T1000 (cell line): ENCODE results near the gene MAST2.
"Not testable (repeated sequence)": the region's sequence is repeated elsewhere in the genome, so short reads cannot be mapped to it uniquely, and the experiment has no call there.

Experiments
- DNase-seq: peaks from one replicate; lab custom pipeline; 2025; ENCODE audit warnings: mixed read lengths; lab: John Stamatoyannopoulos, UW

Gene MAST2

DNA sequence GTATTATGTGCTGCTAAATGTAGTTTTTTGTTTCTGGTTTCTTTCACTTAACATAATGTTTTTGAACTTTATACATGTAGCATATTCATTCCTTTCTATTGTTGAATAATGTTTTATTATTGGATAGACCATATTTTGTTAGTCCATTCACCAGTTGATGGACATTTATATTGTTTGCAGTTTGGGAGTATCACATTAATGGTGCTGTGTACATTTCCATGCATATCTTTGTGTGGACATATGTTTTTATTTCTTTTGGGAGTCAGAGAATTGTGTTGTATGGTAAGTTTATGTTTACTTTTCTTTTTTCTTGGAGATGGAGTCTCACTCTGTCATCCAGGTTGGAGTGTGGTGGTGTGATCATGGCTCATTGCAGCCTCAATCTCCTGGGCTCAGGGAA, 134.6 kb downstream of the MAST2 start:
- no peak for DNase-seq

DNA sequence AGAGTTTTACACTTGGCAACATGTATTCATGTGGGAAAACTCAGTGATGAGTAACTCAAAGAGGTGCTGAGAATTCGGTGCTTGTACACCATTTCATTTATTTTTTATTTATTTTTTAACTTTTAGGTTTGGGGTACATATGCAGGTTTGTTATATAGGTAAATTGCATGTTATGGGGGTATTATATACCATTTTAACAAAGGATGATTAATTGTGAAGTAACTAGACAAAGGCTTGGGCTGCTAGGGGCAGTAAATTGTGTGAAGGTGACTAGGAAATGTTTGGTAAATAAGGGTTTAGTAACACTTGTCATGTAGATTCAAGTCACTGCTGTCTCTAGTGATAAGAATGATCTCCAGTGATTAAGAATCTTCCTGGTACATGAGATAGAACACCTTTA, 139.0 kb downstream of the MAST2 start:
- DNase-seq = no peak

GRCh38 chr1:45943185-45943584, 139.8 kb downstream of the MAST2 start:
- DNase-seq = no peak

GRCh38 chr1:45945426-45945825, 142.0 kb downstream of the MAST2 start:
- DNase-seq = no peak

- not testable (repeated sequence) for DNase-seq
Measured at GRCh38 chr1:45949462-45949861, 146.1 kb downstream of the MAST2 start.

DNA sequence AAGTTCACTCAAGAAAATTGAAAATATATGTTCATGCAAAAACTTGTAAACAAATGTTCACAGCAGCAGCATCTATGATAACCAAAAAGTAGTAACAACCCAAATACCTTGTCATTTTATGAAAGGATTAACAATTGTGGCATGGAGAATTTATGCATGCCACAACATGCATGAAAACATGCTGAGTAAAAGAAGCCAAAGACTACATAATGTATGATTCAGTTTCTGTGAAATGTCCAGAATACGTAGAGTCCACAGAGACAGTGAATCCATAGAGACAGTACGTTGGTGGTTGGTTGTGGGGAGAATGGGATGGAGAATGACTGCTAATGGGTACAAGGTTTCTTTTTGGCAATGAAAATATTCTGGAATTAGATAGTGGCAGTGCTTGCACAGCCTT, 148.7 kb downstream of the MAST2 start:
- no peak for DNase-seq

DNA sequence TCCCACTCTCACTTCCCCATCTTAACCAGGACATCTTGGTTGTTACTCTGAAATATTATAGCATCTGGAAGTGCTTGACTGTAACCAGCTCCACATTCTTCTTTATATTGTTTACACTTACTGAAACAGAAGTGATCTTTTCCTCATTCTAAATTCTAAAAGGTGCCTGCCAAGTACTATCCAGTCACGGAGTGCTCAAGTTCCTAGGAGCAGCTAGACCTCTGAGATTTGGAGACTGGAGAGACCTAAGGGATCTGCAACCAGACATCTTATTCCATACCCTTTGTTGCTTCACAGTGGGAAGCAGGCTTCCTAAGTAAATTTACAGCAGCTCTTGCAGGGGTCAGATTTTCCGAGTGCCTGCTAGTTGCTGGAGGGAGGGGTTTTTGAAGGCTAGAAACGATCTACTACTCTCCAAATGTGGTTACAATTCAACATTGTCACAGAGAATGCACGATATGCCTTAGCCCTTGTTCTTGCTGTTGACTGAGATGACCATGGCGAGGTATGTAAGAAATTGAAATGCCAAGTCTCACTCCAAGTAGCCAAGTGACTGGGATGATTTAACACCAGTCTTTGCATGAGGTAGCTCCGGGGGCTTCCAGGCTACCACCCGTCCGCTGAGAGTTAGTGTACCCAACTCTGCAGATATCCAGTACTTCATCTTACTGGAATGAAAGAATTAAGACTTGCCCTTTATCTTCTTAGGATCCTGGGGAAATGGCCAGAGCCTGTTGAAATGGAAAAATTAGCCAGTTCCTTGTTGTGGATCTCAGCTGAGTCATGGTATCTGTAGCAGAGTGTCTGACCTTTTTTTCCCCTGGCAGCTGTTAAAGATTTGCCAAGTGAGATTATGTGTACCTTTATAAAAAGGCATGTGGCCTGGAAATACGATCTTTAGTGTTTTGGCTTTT, 150.8 kb downstream of the MAST2 start:
- DNase-seq = no peak

DNA sequence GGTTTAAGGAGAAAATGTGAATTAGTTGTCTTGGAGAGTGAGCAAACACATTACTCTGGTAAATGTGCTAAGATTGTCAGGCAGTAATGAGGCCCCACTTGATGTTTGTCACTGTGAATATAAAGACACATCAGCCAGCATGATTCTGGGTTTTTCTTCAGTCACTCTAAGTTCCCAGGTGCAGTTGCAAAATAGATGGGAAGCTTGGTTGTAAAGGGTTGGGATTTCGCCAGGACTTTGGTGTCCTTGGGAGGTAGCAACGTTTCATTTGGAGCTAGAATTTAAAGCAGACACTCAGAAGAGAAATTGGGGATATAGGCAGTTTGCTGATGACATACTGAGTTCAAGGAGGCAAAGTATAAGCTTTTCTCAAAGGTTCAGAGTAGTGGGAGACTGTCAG, 154.3 kb downstream of the MAST2 start:
- DNase-seq = no peak

- no peak for DNase-seq
Measured at GRCh38 chr1:45958317-45958716, 154.9 kb downstream of the MAST2 start.

DNA sequence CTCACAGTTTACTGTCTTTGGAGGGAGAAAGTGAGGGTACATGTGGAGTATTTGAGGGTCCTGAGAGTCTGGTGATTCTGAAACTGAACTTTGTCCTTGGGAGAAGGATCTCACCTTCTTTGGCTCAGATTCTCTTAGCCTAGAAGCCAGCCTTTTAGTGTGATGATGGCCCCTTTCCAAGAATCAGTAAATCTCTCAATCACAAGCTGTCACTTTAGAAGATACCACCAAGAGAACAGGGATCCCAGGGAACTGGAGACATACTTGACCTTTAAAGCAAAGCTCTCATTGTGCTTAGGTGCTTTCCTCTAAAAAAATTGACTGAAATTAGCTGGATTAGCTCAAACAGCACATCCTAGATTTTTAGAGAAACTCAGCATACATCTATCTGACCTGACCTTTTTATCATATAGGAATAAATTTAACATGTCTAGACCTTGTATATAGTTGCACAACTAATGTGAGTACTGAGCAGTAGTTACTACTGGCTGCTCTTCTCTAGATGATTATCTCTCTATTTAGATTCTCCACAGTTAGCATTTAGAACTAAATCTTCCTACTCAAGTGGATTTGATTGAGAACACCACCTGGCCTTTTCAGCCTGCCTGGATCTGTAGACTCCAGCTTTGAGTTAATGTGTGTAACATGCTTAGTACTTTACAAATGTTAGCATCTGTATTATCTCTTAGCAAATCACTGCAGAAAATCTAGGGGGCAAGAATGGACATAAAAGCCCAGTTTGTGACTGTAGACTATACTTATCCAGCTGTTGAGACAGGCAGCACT, 157.7 kb downstream of the MAST2 start:
- no peak for DNase-seq

DNA sequence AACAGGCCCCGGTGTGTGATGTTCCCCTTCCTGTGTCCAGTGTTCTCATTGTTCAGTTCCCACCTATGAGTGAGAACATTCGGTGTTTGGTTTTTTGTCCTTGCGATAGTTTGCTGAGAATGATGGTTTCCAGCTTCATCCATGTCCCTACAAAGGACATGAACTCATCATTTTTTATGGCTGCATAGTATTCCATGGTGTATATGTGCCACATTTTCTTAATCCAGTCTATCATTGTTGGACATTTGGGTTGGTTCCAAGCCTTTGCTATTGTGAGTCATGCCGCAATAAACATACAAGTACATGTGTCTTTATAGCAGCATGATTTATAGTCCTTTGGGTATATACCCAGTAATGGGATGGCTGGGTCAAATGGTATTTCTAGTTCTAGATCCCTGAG, 158.5 kb downstream of the MAST2 start:
- not testable (repeated sequence) for DNase-seq

- no peak for DNase-seq
Measured at GRCh38 chr1:45968941-45969666, 165.7 kb downstream of the MAST2 start.

DNA sequence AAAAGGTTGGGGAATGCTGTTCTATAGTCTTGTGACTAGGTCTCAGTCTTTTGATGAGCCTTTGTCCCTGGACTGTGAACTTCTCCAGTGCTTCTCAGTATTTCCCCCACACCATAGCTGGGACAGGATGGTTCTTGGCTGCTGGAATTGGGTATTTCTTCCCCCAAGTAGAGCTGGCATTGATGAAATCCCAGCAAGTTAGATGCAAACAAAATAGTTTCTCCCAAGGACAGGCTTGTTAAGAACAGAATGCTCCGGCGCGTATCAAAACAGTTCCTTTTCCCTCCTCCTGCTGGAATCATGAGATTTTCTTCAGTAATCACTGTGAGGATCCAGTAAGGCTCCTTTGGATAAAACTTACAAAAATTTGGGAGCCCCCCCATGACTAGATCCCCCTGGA, 166.5 kb downstream of the MAST2 start:
- DNase-seq = no peak

DNA sequence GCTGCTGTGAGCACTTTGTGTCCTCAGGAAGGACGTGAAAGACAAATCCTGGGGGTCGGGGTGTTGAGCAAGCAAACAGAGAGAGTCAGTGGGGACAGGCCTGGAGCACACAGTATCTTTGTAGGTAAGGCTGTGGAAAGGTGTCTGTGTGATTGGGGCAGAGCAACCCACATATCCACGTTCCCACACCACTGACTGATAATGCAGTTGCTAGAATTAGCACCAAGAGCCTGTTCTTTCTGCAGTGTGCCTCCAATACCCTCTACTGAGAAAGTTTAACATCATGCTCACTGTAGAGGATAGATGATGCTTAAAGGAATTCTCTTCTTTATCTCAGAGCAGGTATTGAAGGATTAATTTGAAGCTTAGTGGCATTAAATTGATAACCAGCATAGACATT, 167.9 kb downstream of the MAST2 start:
- DNase-seq = no peak

GRCh38 chr1:45971922-45972531, 168.6 kb downstream of the MAST2 start:
- no peak for DNase-seq

- DNase-seq = no peak
Measured at GRCh38 chr1:45972621-45973020, 169.2 kb downstream of the MAST2 start.

DNA sequence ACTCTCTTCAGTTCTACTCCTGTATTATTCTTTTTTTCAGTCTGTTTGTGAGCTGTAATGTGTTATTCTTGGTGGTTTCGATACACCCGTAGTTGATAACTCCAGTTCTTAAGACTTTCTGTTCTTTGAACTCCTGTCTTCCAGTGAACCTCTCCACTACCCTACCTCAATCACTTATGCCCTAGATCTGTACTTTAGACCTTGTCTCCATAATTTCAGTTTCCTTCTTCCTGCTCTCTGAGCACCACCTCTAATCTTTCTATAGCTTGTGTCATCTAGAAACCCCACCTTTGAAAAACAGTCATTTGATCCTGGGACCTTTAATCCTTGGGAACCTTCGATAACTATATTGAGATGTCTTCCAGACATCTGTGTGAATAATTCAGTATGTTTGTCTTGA, 169.7 kb downstream of the MAST2 start:
- no peak for DNase-seq

DNA sequence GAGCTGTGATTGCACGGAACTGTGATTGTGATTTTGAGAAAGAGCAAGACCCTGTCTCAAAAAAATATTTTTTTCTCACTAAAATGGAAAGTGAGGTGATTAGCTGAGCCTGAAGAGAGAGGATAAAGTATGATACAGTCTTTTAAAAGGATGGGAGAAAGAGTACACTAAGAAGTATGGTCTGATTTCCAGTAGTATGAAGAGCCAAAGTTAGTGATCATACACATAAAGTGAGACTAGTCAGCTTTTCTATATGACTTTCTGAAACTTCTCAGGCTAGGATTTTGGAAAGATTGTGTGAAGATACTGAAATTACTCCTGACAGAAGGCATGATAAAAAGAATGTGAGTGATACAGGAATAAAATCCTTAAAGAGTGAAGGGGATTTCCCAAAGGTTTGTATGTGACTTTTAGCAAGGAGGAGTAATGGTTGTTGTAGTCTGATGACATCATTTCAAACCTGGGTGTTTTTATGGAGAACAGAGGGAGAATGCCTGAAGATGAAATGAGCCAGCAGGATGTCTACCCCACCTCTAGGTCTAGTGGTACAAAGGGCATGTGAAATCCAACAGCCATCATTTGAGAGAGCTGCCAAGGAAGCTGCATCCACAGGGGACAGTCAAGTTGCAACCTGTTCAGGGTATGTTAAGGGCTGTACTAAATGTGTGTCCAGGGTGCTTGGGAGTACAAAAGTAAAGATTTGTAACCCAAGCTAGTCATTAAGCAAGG, 171.3 kb downstream of the MAST2 start:
- DNase-seq = no peak

DNA sequence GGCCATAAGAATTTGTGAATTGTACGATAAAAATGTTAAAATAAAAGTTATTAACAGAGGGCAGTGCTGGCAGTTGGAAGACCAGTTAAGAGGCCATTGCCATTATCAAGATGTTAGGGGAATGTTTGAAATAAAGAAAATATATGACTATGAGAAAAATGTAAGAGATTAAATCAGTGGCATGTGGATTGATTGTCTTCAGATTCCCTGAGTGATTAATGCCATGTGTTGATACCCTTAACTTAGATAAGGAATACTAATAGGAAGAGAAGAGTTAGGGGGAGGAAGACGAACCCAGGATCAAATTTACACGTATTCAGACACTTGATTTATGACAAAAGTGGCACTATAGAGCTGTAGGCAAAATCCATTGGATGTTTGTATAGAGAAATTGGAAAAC, 173.2 kb downstream of the MAST2 start:
- DNase-seq = no peak

DNA sequence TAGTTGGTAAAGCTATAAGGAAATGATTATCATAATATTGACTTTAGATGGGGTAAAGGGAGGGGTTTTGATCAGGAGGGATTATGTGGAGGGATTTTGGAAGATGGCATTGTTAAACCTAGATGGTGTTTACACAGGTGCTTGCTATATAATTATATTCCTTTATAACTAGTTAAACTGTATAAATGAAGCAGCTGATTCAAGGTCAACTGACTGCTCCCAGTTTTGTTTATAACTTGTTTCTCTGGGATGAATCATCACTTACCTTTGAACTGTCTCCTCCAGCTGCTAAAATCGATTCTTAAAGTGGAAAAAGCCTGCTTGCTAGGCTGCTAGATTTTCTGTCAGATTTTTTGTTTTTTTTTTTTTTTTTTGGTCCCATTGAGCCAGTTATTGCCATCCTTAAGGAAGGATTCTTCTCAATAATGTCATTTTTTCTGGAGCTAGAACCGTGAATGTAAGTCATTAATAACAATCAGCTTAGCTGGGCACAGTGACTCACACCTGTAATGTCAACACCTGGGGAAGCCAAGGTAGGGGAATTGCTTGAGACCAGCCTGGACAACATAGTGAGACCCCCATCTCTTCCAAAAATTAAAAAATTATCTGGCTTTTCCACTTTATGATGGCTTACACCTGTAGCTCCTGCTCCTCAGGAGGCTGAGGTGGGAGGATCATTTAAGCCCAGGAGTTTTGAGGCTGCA, 175.8 kb downstream of the MAST2 start:
- DNase-seq = no peak

DNA sequence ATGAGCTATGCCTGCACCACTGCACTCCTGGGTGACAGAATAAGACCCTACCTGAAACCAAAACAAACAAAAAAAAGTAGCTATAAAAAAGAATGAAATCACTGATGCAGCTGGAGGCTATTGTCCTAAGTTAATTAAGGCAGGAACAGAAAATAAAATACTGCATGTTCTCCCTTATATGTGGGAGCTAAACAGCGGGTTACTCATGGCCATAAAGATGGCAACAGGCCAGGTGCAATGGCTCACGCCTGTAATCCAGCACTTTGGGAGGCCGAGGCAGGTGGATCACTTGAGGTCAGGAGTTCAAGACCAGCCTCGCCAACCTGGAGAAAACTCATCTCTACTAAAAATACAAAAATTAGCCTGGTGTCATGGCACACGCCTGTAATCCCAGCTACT, 176.4 kb downstream of the MAST2 start:
- no peak for DNase-seq
